Transverse colon (tissue), 4 donors: ENCODE data around the gene RAP2B. TPM values are rescaled to one million over a fixed set of nuclear protein-coding genes. Genes with fewer than 3 reads are reported as not detected.
A peak's percentile ranks its signal among the peaks of the same experiment; 100 is the strongest.

Source experiments
- DNase-seq: peaks from one replicate; pipeline ENCODE4 v3.0.0-alpha.2; 2019
- H3K27ac ChIP-seq, 4 donors: fragments of 200-600 bp; sonication (generic); 2 replicates each; pipeline ENCODE4 v1.5.1; 2016 to 2018; ENCODE audit warnings: inconsistent platforms in 4 of 4
- H3K27me3 ChIP-seq: fragments of 200-600 bp; sonication (generic); 2 replicates; pipeline ENCODE4 v1.5.1; 2017; ENCODE audit warnings: inconsistent platforms
- H3K36me3 ChIP-seq, 4 donors: fragments of 200-600 bp; sonication (generic); 2 replicates each; pipeline ENCODE4 v1.5.1; 2017 to 2019; ENCODE audit warnings: inconsistent platforms in 4 of 4
- H3K4me1 ChIP-seq, 4 donors: fragments of 200-600 bp; sonication (generic); 2 replicates each; pipeline ENCODE4 v1.5.1; 2017 to 2020; ENCODE audit warnings: inconsistent platforms in 4 of 4
- H3K4me3 ChIP-seq, 4 donors: fragments of 200-600 bp; sonication (generic); 1 replicate in 1 of 4; 2 replicates in 3 of 4; pipeline versions ENCODE4 v1.5.1 to v1.6.1; 2017 to 2019; ENCODE audit warnings: inconsistent platforms in 4 of 4
- H3K9me3 ChIP-seq, 2 donors: fragments of 200-600 bp; sonication (generic); 2 replicates each; pipeline ENCODE4 v1.5.1; 2017 to 2019; ENCODE audit warnings: inconsistent platforms in 2 of 2
- CTCF ChIP-seq, 5 experiments: fragments of 200-600 bp in 3 of 5; fragments of 450-650 bp in 2 of 5; sonication (generic) in 3 of 5; IDR thresholded peaks; 1 replicate in 2 of 5; 2 replicates in 3 of 5; pipeline ENCODE4 v1.5.1; 2016 to 2017; ENCODE audit warnings: antibody characterized with exemption in 5 of 5, inconsistent platforms in 3 of 5, mild to moderate bottlenecking in 2 of 5, moderate library complexity in 1 of 5
- EP300 ChIP-seq: sonication (generic); formaldehyde crosslinking; IDR thresholded peaks from one replicate; pipeline ENCODE4 v1.6.1; 2017; ENCODE audit warnings: antibody characterized with exemption, low read depth
- POLR2A ChIP-seq: fragments of 450-650 bp; IDR thresholded peaks from one replicate; pipeline ENCODE4 v1.6.1; 2016; ENCODE audit warnings: antibody characterized with exemption, mild to moderate bottlenecking, moderate library complexity
- POLR2AphosphoS5 ChIP-seq, 3 donors: sonication (generic); formaldehyde crosslinking; IDR thresholded peaks; one replicate each; pipeline ENCODE4 v1.6.1; 2016; ENCODE audit warnings: antibody characterized with exemption in 3 of 3
- WGBS, 2 donors: methylation state at CpG; one replicate each; pipeline ENCODE4 v1.1.5; 2018; ENCODE audit warnings: low coverage in 1 of 2; 5-methylcytosine and 5-hydroxymethylcytosine counted together
- in situ Hi-C, 4 donors: fragments of 200-750 bp; cut with MboI; loops; one replicate each; pipeline versions ENCODE4 v1.15.0 to v1.15.1; 2017; ENCODE audit warnings: low sequenced_read_pairs in 3 of 4, low pct_ligation_motif_present in 1 of 4, low pct_unique_long_range_greater_than_20kb in 1 of 4
- intact Hi-C: fragments of 100-400 bp; cut with DNase I; formaldehyde crosslinking; loops from one replicate; pipeline ENCODE4 v1.15.1; 2023; ENCODE audit warnings: low total_unique reads
- total RNA-seq, 4 donors: library from RNA; depleted of rRNA; stranded (reverse); fragments of >200 nt; gene quantifications; one replicate each; pipeline ENCODE4 v1.1.0, GENCODE V29; 2016

RAP2B gene
- total RNA-seq, 4 donors from 2014 or later, result 9.8 to 22.8 (median 11.2) TPM

- peak; percentile 91 for DNase-seq
- Histone ChIP-seq H3K27ac (peak overlapping the region; percentile 91 to 98 (median 98)), H3K27me3 (no peaks in the 10 kb centered on the region), H3K36me3 (no peaks in the 10 kb centered on the region), H3K9me3 (no peaks in the 10 kb centered on the region), H3K4me1 (peaks cover 6 to 32% (median 27%) of the 10 kb centered on the region in 4 donors), H3K4me3 (peak overlapping the region; percentile 58 to 96 (median 76))
- intact Hi-C loops, result no loop called here
- WGBS, 2 donors, result 0 to 1% methylated on average over 5 to 27 of the region's 27 CpGs
- in situ Hi-C loops, result loop anchor here in 1 of 4 donors (10.0 kb wide), 1 partner anchor 116 kb away; no protein-coding TSS in a partner anchor
- TF ChIP-seq CTCF (IDR thresholded peaks at IDR 0.05) (no peak), POLR2A (peak; percentile 10), EP300 (no peak), POLR2AphosphoS5 (IDR thresholded peaks at IDR 0.05) (peak; percentile 53 to 76 (median 69))
These were observed 800 bp upstream of the RAP2B start for GRCh38 chr3:153161138-153161713.

- H3K4me1 ChIP-seq, result peaks cover 6 to 42% (median 29%) of the 10 kb centered on the region in 4 donors
- H3K27ac ChIP-seq, result peak overlapping the region; percentile 91 to 98 (median 98)
- intact Hi-C loops, result no loop called here
- no peak for TF ChIP-seq POLR2A
- TF ChIP-seq POLR2AphosphoS5 (IDR thresholded peaks at IDR 0.05), result no peak
- no peak for TF ChIP-seq EP300
- TF ChIP-seq CTCF (IDR thresholded peaks at IDR 0.05), result no peak
- H3K27me3 ChIP-seq, result no peaks in the 10 kb centered on the region
- H3K36me3 ChIP-seq, result no peaks in the 10 kb centered on the region
- 0% methylated on average over 60 of the region's 86 CpGs; no CpG with 5 or more reads in 1 of the 2 donors for WGBS, 2 donors
- in situ Hi-C loops, result loop anchor here in 1 of 4 donors (10.0 kb wide), 1 partner anchor 118 kb away; no protein-coding TSS in a partner anchor
- H3K4me3 ChIP-seq, result peak overlapping the region; percentile 58 to 96 (median 86)
- no peaks in the 10 kb centered on the region for H3K9me3 ChIP-seq
- DNase-seq, result peak; percentile 43
These were observed 727 bp downstream of the RAP2B start for GRCh38 chr3:153162513-153163392.

- Histone ChIP-seq H3K27ac (peak overlapping the region; percentile 91 to 98 (median 98)), H3K27me3 (no peaks in the 10 kb centered on the region), H3K4me1 (peaks cover 6 to 47% (median 29%) of the 10 kb centered on the region in 4 donors), H3K4me3 (peak overlapping the region; percentile 58 to 96 (median 86)), H3K36me3 (no peaks in the 10 kb centered on the region), H3K9me3 (no peaks in the 10 kb centered on the region)
- no peak for DNase-seq
- intact Hi-C loops, result no loop called here
- TF ChIP-seq POLR2A (no peak), CTCF (IDR thresholded peaks at IDR 0.05) (no peak), EP300 (no peak), POLR2AphosphoS5 (IDR thresholded peaks at IDR 0.05) (no peak)
- 0% methylated on average over 1 to 9 of the region's 9 CpGs for WGBS, 2 donors
- in situ Hi-C loops, result loop anchor here in 1 of 4 donors (10.0 kb wide), 1 partner anchor 119 kb away; no protein-coding TSS in a partner anchor
These were observed 1.3 kb downstream of the RAP2B start for GRCh38 chr3:153163393-153163724.
